ENCODE measurements around the gene ULK4.

DNA sequence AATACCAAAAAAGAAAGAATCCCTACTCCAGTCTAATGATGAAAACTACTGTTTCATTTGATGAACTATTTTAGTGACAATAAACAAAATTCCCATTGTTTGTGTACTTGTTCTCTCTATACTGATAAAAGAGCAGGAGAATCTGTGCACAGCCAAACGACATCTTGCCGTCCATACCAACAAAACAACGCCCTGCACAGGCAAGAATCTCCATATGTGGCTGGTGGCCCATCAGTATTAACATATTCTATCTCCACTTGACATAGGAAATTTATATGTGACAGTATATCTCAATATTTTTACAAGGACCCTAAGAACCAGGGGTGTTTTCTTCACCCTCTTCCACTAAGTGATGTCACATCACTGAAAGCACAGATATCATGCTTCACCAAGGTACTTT lies 279.5 kb downstream of the ULK4 start:
- TF ChIP-seq SIN3A (conservative IDR thresholded peaks at IDR 0.05 in 1 of 2, IDR thresholded peaks at IDR 0.05 in 1 of 2; ENCODE audit: low read depth in 1 of 2, low read length in 2 of 2) (no peak), POLR2A (IDR thresholded peaks at IDR 0.05; ENCODE audit: control extremely low read depth in 1 of 2, low read depth in 2 of 2, low read length in 2 of 2) (no peak), ZNF274 (IDR thresholded peaks at IDR 0.05; ENCODE audit: borderline replicate concordance, extremely low read depth, low read length) (no peak), RAD21 (IDR thresholded peaks at IDR 0.05 in 1 of 2, conservative IDR thresholded peaks at IDR 0.05 in 1 of 2; ENCODE audit: low read depth in 2 of 2, low read length in 2 of 2) (no peak), SP1 (IDR thresholded peaks at IDR 0.05; ENCODE audit: low read depth, low read length) (no peak)
- TF ChIP-seq, protein P1, sequence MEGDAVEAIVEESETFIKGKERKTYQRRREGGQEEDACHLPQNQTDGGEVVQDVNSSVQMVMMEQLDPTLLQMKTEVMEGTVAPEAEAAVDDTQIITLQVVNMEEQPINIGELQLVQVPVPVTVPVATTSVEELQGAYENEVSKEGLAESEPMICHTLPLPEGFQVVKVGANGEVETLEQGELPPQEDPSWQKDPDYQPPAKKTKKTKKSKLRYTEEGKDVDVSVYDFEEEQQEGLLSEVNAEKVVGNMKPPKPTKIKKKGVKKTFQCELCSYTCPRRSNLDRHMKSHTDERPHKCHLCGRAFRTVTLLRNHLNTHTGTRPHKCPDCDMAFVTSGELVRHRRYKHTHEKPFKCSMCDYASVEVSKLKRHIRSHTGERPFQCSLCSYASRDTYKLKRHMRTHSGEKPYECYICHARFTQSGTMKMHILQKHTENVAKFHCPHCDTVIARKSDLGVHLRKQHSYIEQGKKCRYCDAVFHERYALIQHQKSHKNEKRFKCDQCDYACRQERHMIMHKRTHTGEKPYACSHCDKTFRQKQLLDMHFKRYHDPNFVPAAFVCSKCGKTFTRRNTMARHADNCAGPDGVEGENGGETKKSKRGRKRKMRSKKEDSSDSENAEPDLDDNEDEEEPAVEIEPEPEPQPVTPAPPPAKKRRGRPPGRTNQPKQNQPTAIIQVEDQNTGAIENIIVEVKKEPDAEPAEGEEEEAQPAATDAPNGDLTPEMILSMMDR (IDR thresholded peaks at IDR 0.05; ENCODE audit: control extremely low read depth in 1 of 3, insufficient read depth in 1 of 3, low read depth in 1 of 3, low read length in 3 of 3), result no peak

Data from H1 (cell line).